Hepatic stellate cell (primary cell): Measurements from ENCODE around the gene INO80E.

Experiments
- DNase-seq: peaks from one replicate; pipeline ENCODE4 v3.0.0; 2011; ENCODE audit warnings: low spot score

INO80E gene

DNA sequence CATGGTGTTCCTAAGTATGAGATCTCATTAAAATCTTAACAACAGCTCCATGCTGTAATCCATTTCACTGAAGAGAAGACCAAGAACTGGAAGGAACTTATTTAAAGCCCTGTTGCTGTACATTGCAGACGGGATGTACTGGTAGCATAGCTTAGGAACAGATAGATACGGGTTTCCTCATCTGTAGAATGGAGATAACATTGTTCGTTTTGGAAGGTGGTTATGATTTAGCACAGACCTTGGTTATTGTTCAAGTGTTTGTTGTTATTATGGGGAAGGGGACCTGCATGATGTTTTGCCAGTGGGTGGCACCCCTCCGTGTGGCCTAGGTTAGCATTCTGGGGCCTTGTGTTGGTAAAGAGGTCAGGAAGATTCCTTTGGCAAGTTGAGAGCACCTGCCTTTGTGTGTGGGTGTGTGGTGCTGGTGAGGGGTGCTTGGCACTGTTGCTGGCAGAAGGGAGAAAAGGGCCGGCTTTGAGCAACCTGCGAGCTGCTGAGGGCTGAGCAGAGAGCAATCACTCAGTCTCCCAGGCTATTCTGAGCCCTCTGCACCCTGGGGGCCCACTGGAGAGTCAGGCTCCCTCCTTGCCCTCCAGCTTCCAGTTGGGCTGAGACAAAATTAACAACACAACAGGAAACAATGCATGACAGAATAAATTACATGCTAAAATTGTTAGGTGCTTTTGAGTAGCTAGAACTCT, 20.1 kb upstream of the INO80E start:
- DNase-seq, result no peak

DNA sequence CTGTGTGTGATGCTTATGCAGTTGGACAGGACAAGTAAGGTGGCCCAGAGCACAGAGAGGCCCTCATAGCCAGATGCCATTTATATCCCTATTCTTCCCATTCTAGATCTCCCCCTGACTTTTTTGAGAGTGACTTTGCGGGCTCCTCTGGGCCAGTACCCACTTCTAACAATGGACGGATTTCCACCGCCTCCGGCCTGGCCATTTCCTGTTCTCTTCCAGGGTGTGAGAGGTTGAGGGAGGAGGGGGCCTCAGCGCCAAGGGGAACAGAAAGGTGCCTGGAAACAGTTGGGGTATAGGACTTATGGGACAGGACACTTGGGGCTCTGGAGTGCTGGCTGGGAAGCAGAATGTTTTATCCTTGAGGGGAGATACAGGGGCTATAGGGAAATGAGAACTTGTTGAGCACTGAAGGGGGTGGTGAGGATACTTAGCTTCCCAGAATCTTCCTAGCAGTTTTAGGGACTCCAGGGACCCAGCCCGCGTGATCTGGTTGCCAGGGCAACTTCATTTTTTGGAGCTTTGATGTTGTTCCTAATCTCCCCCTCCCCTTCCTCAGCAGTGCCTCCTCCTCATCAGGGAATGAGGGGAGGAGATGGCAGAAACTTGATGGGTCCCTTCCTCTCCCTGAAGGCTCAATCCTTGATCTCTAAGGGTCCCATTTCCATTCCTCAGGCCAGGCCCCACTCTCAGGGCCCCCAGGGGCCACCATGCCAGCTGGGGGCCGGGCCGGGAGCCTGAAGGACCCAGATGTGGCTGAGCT, 18.8 kb upstream of the INO80E start:
- no peak for DNase-seq

DNA sequence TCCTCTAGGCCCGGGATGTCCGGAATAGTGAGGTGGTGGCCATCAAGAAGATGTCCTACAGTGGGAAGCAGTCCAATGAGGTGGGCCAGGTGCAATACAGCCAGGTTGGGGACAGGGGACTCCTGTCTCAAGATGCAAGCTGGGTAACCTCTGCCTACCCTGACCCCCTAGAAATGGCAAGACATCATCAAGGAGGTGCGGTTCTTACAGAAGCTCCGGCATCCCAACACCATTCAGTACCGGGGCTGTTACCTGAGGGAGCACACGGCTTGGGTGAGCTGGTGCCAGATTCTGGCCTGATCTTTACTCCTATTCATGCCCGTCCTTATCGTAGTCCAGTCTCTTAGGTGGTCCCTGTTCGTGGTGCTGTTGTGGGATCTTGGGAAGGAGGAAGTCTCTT, 18.0 kb upstream of the INO80E start:
- DNase-seq, result no peak

GRCh38 chr16:29978564-29979270, 17.3 kb upstream of the INO80E start:
- no peak for DNase-seq

GRCh38 chr16:29982560-29983419, 13.3 kb upstream of the INO80E start:
- no peak for DNase-seq

DNA sequence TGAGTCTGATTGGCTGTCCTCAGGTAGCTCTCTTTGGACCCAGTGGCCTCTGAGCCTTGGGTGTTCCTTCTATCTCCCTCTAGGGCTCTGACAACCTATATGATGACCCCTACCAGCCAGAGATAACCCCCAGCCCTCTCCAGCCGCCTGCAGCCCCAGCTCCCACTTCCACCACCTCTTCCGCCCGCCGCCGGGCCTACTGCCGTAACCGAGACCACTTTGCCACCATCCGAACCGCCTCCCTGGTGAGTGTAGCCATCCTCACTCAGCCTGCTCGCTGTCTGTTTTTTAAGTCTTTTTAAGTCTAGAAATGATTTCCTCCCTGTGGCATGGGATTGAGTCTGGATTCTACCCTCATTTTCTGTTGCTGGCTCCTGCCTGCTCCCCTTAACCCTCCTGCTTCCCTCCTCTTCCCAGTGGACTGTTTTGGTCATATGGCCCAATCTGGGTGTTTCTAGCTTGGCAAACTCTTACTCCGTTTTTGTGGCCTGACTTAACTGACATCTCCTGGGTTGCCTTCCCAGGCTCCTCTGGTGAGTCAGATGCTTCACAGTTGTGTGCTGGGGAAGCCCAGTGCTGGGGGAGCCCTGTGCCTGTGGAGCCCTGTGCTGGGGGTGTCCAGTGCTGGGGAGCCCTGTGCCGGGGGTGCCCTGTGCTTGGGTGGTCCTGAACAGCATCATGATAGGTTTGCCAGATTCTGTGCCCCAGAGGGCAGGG, 12.5 kb upstream of the INO80E start:
- DNase-seq, result no peak

DNA sequence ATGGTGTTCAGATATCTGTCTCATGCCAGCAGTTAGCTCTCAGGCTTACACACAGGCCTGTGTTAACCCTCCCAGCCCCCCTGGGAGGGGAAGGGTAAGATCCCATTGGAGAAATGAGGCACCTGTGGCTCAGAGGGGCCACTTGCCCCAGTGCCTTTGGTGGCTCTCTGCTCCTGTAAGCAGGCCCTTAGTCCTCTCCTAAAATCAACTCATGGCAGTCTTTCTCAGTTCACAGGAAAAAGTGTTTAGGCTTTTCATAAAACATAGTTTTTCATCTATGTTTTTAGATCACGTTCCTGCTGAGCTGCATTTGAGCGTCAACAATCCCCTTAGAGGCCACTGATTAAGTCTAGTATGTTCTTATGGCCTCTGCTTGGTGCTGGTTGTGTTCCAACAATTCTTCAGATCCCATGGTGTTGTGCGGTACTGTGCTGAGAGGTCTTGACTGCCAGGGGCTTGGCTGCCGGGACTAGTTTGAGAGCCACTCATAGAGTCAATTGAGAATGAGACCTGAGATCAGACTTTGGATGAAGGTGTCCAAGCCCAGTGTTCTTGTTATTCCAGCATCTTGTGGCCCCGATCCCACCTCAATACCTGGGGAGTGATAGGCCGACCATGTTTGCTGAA, 11.8 kb upstream of the INO80E start:
- no peak for DNase-seq

DNA sequence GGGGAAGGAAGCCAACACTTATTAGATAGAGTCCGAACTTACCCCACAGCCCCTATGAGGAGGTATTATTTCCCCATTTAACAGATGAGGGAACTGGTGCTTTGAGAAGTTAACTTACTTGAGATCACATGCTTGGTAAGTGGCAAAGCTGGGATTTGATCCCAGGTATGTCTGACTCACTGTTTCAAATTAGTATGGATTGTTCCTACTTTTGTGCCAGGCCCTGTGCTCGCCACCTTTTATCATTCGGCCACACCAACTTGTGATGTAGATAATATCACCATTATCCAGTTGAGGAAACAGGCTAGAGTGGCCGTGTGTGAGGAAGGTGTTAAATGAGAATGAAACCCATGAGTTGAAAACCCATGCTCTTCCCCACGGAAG, 11.3 kb upstream of the INO80E start:
- DNase-seq, result no peak

DNA sequence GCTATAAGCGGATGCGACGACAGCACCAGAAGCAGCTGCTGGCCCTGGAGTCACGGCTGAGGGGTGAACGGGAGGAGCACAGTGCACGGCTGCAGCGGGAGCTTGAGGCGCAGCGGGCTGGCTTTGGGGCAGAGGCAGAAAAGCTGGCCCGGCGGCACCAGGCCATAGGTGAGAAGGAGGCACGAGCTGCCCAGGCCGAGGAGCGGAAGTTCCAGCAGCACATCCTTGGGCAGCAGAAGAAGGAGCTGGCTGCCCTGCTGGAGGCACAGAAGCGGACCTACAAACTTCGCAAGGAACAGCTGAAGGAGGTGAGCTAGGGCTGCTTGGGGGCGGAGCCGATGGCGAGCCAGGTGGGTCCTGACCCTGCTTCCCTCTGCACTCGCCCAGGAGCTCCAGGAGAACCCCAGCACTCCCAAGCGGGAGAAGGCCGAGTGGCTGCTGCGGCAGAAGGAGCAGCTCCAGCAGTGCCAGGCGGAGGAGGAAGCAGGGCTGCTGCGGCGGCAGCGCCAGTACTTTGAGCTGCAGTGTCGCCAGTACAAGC, 10.7 kb upstream of the INO80E start:
- no peak for DNase-seq

GRCh38 chr16:29986231-29986630, 9.8 kb upstream of the INO80E start:
- DNase-seq, result no peak

- DNase-seq, result no peak
These were observed 9.1 kb upstream of the INO80E start for GRCh38 chr16:29986931-29987330.

GRCh38 chr16:29987371-29988085, 8.5 kb upstream of the INO80E start:
- no peak for DNase-seq

DNA sequence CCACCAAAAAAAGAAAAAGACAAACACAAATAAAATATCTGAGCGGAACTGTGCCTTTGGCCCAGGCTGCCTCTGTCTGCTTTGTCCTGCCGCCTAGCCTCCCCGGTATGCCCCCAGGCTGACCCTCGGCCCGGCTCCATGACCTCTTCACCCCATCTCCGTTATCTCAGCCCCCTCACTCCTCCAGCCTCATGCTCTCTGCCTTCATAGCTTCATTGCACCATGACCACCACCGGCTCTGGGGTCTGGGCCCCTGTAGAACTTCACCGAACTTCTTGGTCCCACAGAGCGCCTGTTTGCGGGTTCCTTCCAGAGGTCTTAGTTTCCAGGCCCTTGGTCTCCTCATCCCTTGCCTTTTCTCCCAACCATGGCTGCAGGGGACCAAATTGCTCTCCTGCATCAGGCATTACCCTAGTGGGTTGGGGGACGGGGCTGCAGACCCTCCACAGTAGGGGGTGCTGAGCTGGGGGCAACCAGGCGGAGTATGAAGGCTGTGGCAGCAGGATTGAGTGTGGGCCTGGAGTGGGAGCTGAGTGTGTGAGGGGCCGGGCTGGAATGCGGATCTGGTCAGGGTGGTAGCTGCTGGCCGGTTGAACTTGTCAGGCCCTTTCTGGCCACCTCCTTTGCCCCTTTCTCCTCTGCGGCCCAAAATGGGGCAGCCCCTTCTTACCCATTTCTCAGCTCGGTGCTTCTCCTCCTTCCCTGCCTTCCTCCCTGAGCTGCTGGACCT, 7.5 kb upstream of the INO80E start:
- no peak for DNase-seq

- no peak for DNase-seq
These were observed 6.8 kb upstream of the INO80E start for GRCh38 chr16:29989111-29989858.

- DNase-seq, result no peak
These were observed 6.0 kb upstream of the INO80E start for GRCh38 chr16:29990034-29990433.

DNA sequence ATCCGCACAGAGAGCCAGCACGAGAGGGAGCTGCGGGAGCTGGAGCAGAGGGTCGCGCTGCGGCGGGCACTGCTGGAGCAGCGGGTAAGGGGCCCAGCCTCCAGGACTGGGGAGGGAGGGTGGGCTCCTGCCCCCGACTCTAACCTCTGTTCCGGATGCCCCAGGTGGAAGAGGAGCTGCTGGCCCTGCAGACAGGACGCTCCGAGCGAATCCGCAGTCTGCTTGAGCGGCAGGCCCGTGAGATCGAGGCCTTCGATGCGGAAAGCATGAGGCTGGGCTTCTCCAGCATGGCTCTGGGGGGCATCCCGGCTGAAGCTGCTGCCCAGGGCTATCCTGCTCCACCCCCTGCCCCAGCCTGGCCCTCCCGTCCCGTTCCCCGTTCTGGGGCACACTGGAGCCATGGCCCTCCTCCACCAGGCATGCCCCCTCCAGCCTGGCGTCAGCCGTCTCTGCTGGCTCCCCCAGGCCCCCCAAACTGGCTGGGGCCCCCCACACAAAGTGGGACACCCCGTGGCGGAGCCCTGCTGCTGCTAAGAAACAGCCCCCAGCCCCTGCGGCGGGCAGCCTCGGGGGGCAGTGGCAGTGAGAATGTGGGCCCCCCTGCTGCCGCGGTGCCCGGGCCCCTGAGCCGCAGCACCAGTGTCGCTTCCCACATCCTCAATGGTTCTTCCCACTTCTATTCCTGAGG, 5.0 kb upstream of the INO80E start:
- DNase-seq, result no peak

GRCh38 chr16:29991571-29991904, 4.5 kb upstream of the INO80E start:
- DNase-seq, result no peak

DNA sequence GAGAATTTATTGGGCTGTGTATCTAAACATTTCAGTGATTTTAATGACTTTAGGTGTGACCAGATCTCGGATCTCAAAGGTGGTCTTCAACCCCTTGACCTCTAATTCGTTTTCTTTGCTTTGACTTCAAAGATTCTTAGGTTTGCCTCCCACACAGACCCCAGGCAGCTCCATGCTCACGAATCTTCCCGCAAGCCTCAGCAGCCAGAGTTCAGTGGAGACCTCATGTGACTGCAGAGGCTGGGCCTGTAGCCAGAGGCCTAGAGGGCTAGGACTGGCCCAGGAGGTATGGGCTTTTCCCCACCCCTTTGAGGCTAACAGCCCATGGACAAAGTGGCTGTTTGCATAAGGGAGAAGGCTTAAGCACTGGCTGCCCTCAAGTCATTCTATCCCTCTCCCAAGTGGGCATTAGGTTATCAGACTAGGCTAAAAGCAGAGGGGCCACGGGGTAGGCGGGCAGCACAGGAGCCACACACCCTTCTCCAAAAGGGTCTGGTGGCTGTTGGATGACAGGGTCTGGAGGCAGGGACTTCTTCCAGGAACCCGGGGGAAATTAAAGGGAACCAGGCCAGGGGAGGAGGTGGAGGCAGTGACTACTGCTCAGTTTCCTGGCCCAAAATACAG, 3.6 kb upstream of the INO80E start:
- DNase-seq, result no peak
